ENCODE measurements around the gene BORCS6. TPM values are rescaled to one million over a fixed set of nuclear protein-coding genes. Genes with fewer than 3 reads are reported as not detected.
A peak's percentile ranks its signal among the peaks of the same experiment; 100 is the strongest.

The BORCS6 gene
- total and polyA plus RNA-seq, 2 of the 13 experiments (the other 11 are each of a cell fraction or from before 2014, with no cell fraction given): 2.0 to 5.1 TPM

GRCh38 chr17:8186787-8187516, 3.0 kb downstream of the BORCS6 start (continued):
- TF ChIP-seq, protein P1, sequence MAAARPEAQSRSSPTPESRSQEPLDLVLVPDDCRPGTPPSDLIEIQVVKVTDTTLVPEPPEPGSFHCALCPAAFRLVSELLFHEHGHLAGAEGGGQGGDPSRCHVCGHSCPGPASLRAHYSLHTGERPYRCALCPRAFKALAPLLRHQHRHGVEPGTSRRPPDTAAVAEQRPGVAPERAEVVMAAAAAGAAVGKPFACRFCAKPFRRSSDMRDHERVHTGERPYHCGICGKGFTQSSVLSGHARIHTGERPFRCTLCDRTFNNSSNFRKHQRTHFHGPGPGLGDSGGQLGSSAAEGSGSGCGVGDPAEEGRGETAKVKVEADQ (CRISPR knock-in tag; IDR thresholded peaks at IDR 0.05; ENCODE audit: borderline replicate concordance): no peak; the same call in 1 of the 2 replicates
- TF ChIP-seq MEIS1 (CRISPR knock-in tag; IDR thresholded peaks at IDR 0.05; ENCODE audit: borderline replicate concordance) (0 out of 2 replicates have a peak, but pooled peaks have one; percentile 16), ZNF331 (CRISPR knock-in tag; IDR thresholded peaks at IDR 0.05) (peak; percentile 70), SRF (IDR thresholded peaks at IDR 0.05; ENCODE audit: low read depth, low read length) (no peak), HCFC1 (IDR thresholded peaks at IDR 0.05; ENCODE audit: low read depth, low read length) (peak; percentile 4; the same call in 1 of the 2 replicates), ZNF121 (CRISPR knock-in tag; IDR thresholded peaks at IDR 0.05) (peak; percentile 82; the same call in 1 of the 2 replicates), STAG1 (CRISPR knock-in tag; IDR thresholded peaks at IDR 0.05) (peak; percentile 21; the same call in 1 of the 2 replicates), RCOR2 (CRISPR knock-in tag; IDR thresholded peaks at IDR 0.05) (peak; percentile 35; the same call in 1 of the 2 replicates), NFIC (IDR thresholded peaks at IDR 0.05; ENCODE audit: low read length) (0 out of 2 replicates have a peak, but pooled peaks have one; percentile 47), PATZ1 (CRISPR knock-in tag; IDR thresholded peaks at IDR 0.05) (peak; percentile 28; the same call in 1 of the 2 replicates), ZBTB38 (CRISPR knock-in tag; IDR thresholded peaks at IDR 0.05) (no peak), ZNF616 (CRISPR knock-in tag; IDR thresholded peaks at IDR 0.05; ENCODE audit: low read depth) (0 out of 2 replicates have a peak, but pooled peaks have one; percentile 35), SNAI1 (CRISPR knock-in tag; IDR thresholded peaks at IDR 0.05; ENCODE audit: borderline replicate concordance) (peak; percentile 83; the same call in 1 of the 2 replicates), KLF16 (CRISPR knock-in tag; IDR thresholded peaks at IDR 0.05) (peak in 1 of 2 experiments; percentile 52; a peak in 2 of 4 replicates), ZBTB1 (CRISPR knock-in tag; IDR thresholded peaks at IDR 0.05; ENCODE audit: borderline replicate concordance) (no peak), YEATS4 (CRISPR knock-in tag; IDR thresholded peaks at IDR 0.05; ENCODE audit: borderline replicate concordance) (0 out of 2 replicates have a peak, but pooled peaks have one; percentile 45), ZNF232 (CRISPR knock-in tag; IDR thresholded peaks at IDR 0.05; ENCODE audit: borderline replicate concordance) (0 out of 2 replicates have a peak, but pooled peaks have one; percentile 71)
- TF ChIP-seq, protein P2, sequence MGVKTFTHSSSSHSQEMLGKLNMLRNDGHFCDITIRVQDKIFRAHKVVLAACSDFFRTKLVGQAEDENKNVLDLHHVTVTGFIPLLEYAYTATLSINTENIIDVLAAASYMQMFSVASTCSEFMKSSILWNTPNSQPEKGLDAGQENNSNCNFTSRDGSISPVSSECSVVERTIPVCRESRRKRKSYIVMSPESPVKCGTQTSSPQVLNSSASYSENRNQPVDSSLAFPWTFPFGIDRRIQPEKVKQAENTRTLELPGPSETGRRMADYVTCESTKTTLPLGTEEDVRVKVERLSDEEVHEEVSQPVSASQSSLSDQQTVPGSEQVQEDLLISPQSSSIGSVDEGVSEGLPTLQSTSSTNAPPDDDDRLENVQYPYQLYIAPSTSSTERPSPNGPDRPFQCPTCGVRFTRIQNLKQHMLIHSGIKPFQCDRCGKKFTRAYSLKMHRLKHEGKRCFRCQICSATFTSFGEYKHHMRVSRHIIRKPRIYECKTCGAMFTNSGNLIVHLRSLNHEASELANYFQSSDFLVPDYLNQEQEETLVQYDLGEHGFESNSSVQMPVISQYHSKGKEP (CRISPR knock-in tag; IDR thresholded peaks at IDR 0.05): peak; percentile 85; the same call in 1 of the 2 replicates
- TF ChIP-seq, protein P3, sequence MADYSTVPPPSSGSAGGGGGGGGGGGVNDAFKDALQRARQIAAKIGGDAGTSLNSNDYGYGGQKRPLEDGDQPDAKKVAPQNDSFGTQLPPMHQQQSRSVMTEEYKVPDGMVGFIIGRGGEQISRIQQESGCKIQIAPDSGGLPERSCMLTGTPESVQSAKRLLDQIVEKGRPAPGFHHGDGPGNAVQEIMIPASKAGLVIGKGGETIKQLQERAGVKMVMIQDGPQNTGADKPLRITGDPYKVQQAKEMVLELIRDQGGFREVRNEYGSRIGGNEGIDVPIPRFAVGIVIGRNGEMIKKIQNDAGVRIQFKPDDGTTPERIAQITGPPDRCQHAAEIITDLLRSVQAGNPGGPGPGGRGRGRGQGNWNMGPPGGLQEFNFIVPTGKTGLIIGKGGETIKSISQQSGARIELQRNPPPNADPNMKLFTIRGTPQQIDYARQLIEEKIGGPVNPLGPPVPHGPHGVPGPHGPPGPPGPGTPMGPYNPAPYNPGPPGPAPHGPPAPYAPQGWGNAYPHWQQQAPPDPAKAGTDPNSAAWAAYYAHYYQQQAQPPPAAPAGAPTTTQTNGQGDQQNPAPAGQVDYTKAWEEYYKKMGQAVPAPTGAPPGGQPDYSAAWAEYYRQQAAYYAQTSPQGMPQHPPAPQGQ (CRISPR knock-in tag; IDR thresholded peaks at IDR 0.05; ENCODE audit: borderline replicate concordance): no peak; the same call in 1 of the 2 replicates
- TF ChIP-seq, protein P4, sequence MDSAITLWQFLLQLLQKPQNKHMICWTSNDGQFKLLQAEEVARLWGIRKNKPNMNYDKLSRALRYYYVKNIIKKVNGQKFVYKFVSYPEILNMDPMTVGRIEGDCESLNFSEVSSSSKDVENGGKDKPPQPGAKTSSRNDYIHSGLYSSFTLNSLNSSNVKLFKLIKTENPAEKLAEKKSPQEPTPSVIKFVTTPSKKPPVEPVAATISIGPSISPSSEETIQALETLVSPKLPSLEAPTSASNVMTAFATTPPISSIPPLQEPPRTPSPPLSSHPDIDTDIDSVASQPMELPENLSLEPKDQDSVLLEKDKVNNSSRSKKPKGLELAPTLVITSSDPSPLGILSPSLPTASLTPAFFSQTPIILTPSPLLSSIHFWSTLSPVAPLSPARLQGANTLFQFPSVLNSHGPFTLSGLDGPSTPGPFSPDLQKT (CRISPR knock-in tag; IDR thresholded peaks at IDR 0.05; ENCODE audit: borderline replicate concordance): no peak

All from HepG2 (cell line).